ENCODE results near the gene SPO11. TPM values are rescaled to one million over a fixed set of nuclear protein-coding genes. Genes with fewer than 3 reads are reported as not detected.

Gene SPO11
- total and polyA plus RNA-seq, 2 of the 8 experiments (the other 6 are each of a cell fraction or from before 2014, with no cell fraction given), result not detected

- CTCF ChIA-PET (ENCODE audit: partially characterized antibody), result interaction anchor here (1.1 kb wide), 1 partner anchor 16 kb away, joined by 3 read pairs; no protein-coding TSS in a partner anchor
- WGBS, 2 experiments (ENCODE audit: extremely low coverage in 1 of 2, insufficient coverage in 1 of 2, insufficient read length in 1 of 2, insufficient replicate concordance in 2 of 2, low coverage in 1 of 2, low lambda C conversion rate in 2 of 2, missing lambda C conversion rate in 1 of 2), result 96% methylated on average over 4 of the region's 4 CpGs; no CpG with 5 or more reads in 1 of the 2 experiments
- Histone ChIP-seq H3K27ac (ENCODE audit: low read depth, low read length) (no peak overlapping the region), H2BK20ac (ENCODE audit: low read length) (no peak overlapping the region), H3K4me1 (replicated peaks in 1 of 4; ENCODE audit: control insufficient read depth in 3 of 4, insufficient read depth in 4 of 4, low read length in 3 of 4) (peaks cover 0 to 10% (median 3%) of the 10 kb centered on the region in 4 experiments; a peak in 3 of 7 replicates), H3K23ac (ENCODE audit: insufficient read length) (no peak overlapping the region), H3K79me2 (ENCODE audit: control insufficient read depth in 1 of 2, insufficient read depth in 2 of 2, low read length in 2 of 2) (no peaks in the 10 kb centered on the region), H2BK5ac (ENCODE audit: low read depth, low read length) (no peak overlapping the region), H3K4ac (replicated peaks; ENCODE audit: insufficient read length, low read depth, low read length) (no peak overlapping the region), H3K4me3 (ENCODE audit: extremely low read depth in 1 of 4, insufficient read depth in 2 of 4, low read depth in 3 of 4, low read length in 4 of 4) (no peak overlapping the region), H3K14ac (ENCODE audit: insufficient read length) (no peak overlapping the region), H2BK15ac (ENCODE audit: low read length) (no peak overlapping the region), H3K36me3 (ENCODE audit: control insufficient read depth in 2 of 4, insufficient read depth in 4 of 4, low read length in 3 of 4) (peaks cover 32 to 85% (median 70%) of the 10 kb centered on the region in 4 experiments), H3K23me2 (ENCODE audit: low read depth, low read length) (no peaks in the 10 kb centered on the region), H3K9me3 (ENCODE audit: insufficient read depth in 2 of 2, low read depth in 1 of 2, low read length in 1 of 2) (no peaks in the 10 kb centered on the region), H4K20me1 (replicated peaks in 1 of 2; ENCODE audit: control insufficient read depth in 1 of 2, insufficient read depth in 2 of 2, low read length in 2 of 2) (peaks cover 2 to 3% of the 10 kb centered on the region in 2 experiments), H3K4me2 (ENCODE audit: insufficient read depth in 1 of 2, low read depth in 2 of 2, low read length in 2 of 2) (no peak overlapping the region), H2AK5ac (ENCODE audit: low read depth, low read length) (no peak overlapping the region), H3K56ac (replicated peaks; ENCODE audit: insufficient read length, low read depth, low read length) (no peak overlapping the region), H2BK12ac (ENCODE audit: low read depth, low read length) (no peak overlapping the region), H4K5ac (ENCODE audit: insufficient read length, low read depth, low read length) (no peak overlapping the region), H3K18ac (ENCODE audit: extremely low read depth, low read length) (no peak overlapping the region), H3K9ac (replicated peaks in 1 of 4; ENCODE audit: extremely low read depth in 1 of 4, low read depth in 3 of 4, low read length in 3 of 4) (no peak overlapping the region), H4K91ac (replicated peaks; ENCODE audit: insufficient read length, low read length) (no peak overlapping the region), H3K27me3 (replicated peaks in 1 of 4; ENCODE audit: control insufficient read depth in 3 of 4, extremely low read depth in 1 of 4, insufficient read depth in 3 of 4, low read length in 3 of 4) (no peaks in the 10 kb centered on the region; a peak in 1 of 7 replicates), H4K8ac (ENCODE audit: extremely low read depth, insufficient read depth, low read length) (no peak overlapping the region), H2AFZ (ENCODE audit: low read length) (no peak overlapping the region), H3K79me1 (ENCODE audit: low read depth, low read length) (no peaks in the 10 kb centered on the region), H2BK120ac (replicated peaks; ENCODE audit: low read depth, low read length) (no peak overlapping the region)
- FAIRE-seq, result no peak
- no peak for TF ChIP-seq HDAC6 (IDR thresholded peaks at IDR 0.05; ENCODE audit: low read depth, low read length)
- no peak for TF ChIP-seq RFX5 (IDR thresholded peaks at IDR 0.05; ENCODE audit: borderline replicate concordance, low read depth, low read length)
- no peak for TF ChIP-seq EGR1 (IDR thresholded peaks at IDR 0.05; ENCODE audit: borderline replicate concordance, low read depth, low read length)
- TF ChIP-seq POLR2AphosphoS5 (IDR thresholded peaks at IDR 0.05; ENCODE audit: low read depth, low read length), result no peak
- no peak for TF ChIP-seq CTBP2 (IDR thresholded peaks at IDR 0.05; ENCODE audit: borderline replicate concordance, insufficient read depth, insufficient read length, low read length)
- POLR2A ChIA-PET (ENCODE audit: partially characterized antibody), result interaction anchor here (1.3 kb wide), 1 partner anchor 19 kb away, joined by 4 read pairs; no protein-coding TSS in a partner anchor
- no peak for DNase-seq (ENCODE audit: low read depth in 1 of 2, low spot score in 2 of 2)
Measured at GRCh38 chr20:57371363-57371762, 41.8 kb downstream of the SPO11 start.

Data from H1 (cell line).